HCT116 (cell line): Measurements from ENCODE around the gene ZNF236. TPM values are rescaled to one million over a fixed set of nuclear protein-coding genes. Genes with fewer than 3 reads are reported as not detected.

ENCODE experiments used
- ATAC-seq: fragments of 200-7000 bp; cut with Tn5 transposase; 2 replicates; pipeline ENCODE4 v1.9.1; 2020; ENCODE audit warnings: mild to moderate bottlenecking, moderate library complexity
- BruUV-seq: library from RNA; stranded (reverse); fragments of 400-500 nt; replicated peaks from 2 replicates; lab custom pipeline; 2021; lab: Mats Ljungman, UMichigan
- CTCF ChIA-PET: fragments of 300-600 bp; sonication (Branson Sonifier 250); formaldehyde crosslinking; loops from one replicate; lab custom pipeline; 2021; ENCODE audit warnings: antibody characterized with exemption; lab: Charles Lee
- POLR2A ChIA-PET: fragments of 300-600, 350-600 bp; sonication (Branson Sonifier 250); formaldehyde crosslinking; loops from one replicate; lab custom pipeline; 2021; ENCODE audit warnings: antibody characterized with exemption; lab: Charles Lee
- RAD21 ChIA-PET, 2 experiments: fragments of 300-600 bp; sonication (Branson Sonifier 250); formaldehyde crosslinking; loops; one replicate each; lab custom pipeline; 2023; ENCODE audit warnings: low total read pairs in 2 of 2; ENCODE audit not compliant: uncharacterized antibody in 2 of 2, unreplicated experiment in 2 of 2, low non-redundant PET in 1 of 2; lab: Charles Lee
- DNase-seq: peaks from one replicate; pipeline ENCODE4 v3.0.0-alpha.2; 2010; ENCODE audit warnings: low read depth, low spot score
- H2AFZ ChIP-seq: fragments of 200-600 bp; shearing (Covaris generic), sonication (generic); 2 replicates; pipeline ENCODE4 v1.6.1; 2017; ENCODE audit warnings: low read depth, mixed run types, mixed read lengths, antibody characterized with exemption, low read length; ENCODE audit not compliant: poor library complexity, severe bottlenecking
- H3K27ac ChIP-seq: 2 replicates; pipeline ENCODE4 v1.5.1; 2012; ENCODE audit warnings: low read depth, low read length
- H3K27me3 ChIP-seq: fragments of 200-600 bp; sonication (generic); 2 replicates; pipeline ENCODE4 v1.6.1; 2016; ENCODE audit warnings: mixed run types, low read length, mixed read lengths; ENCODE audit not compliant: insufficient read depth
- H3K36me3 ChIP-seq, 2 experiments: fragments of 200-500 bp in 1 of 2; fragments of 200-600 bp in 1 of 2; sonication (Bioruptor generic) in 1 of 2; sonication (generic) in 1 of 2; 2 replicates each; pipeline versions ENCODE4 v1.5.1 to v1.6.1; 2014 to 2016; ENCODE audit warnings: low read length in 2 of 2, inconsistent platforms in 1 of 2, mixed read lengths in 1 of 2, mixed run types in 1 of 2; ENCODE audit not compliant: insufficient read depth in 2 of 2, control insufficient read depth in 1 of 2
- H3K4me1 ChIP-seq, 2 experiments: fragments of 200-600 bp in 1 of 2; sonication (generic) in 1 of 2; 2 replicates each; pipeline versions ENCODE4 v1.5.1 to v1.6.1; 2012 to 2017; ENCODE audit warnings: low read length in 2 of 2, inconsistent platforms in 1 of 2, mild to moderate bottlenecking in 1 of 2, mixed read lengths in 1 of 2, mixed run types in 1 of 2, moderate library complexity in 1 of 2; ENCODE audit not compliant: insufficient read depth in 2 of 2, control insufficient read depth in 1 of 2
- H3K4me2 ChIP-seq: fragments of 200-600 bp; sonication (generic); 2 replicates; pipeline ENCODE4 v1.6.1; 2017; ENCODE audit warnings: mixed run types, low read length, mixed read lengths
- H3K4me3 ChIP-seq, 2 experiments: fragments of 200-600 bp in 1 of 2; sonication (generic) in 1 of 2; replicated peaks in 1 of 2; 2 replicates each; pipeline ENCODE4 v1.5.1; 2011 to 2016; ENCODE audit warnings: low read length in 2 of 2, control low read depth in 1 of 2, low read depth in 1 of 2, mild to moderate bottlenecking in 1 of 2, mixed read lengths in 1 of 2, mixed run types in 1 of 2
- H3K79me2 ChIP-seq: fragments of 200-600 bp; sonication (generic); 2 replicates; pipeline ENCODE4 v1.6.1; 2017; ENCODE audit warnings: mild to moderate bottlenecking, mixed run types, low read length, moderate library complexity, mixed read lengths; ENCODE audit not compliant: insufficient read depth
- H3K9ac ChIP-seq: fragments of 200-600 bp; sonication (generic); 2 replicates; pipeline ENCODE4 v1.6.1; 2016; ENCODE audit warnings: low read length, mixed read lengths
- H3K9me2 ChIP-seq: fragments of 200-600 bp; sonication (generic), shearing (Covaris generic); 2 replicates; pipeline ENCODE4 v1.6.1; 2017; ENCODE audit warnings: mixed run types, mild to moderate bottlenecking, moderate library complexity; ENCODE audit not compliant: insufficient read depth
- H3K9me3 ChIP-seq, 2 experiments: fragments of 200-500 bp in 1 of 2; fragments of 200-600 bp in 1 of 2; sonication (Bioruptor generic) in 1 of 2; sonication (generic) in 1 of 2; 2 replicates each; pipeline ENCODE4 v1.6.1; 2014 to 2017; ENCODE audit warnings: low read length in 2 of 2, mixed read lengths in 2 of 2, inconsistent platforms in 1 of 2, low read depth in 1 of 2, mild to moderate bottlenecking in 1 of 2, mixed run types in 1 of 2, moderate library complexity in 1 of 2; ENCODE audit not compliant: control insufficient read depth in 1 of 2, insufficient read depth in 1 of 2
- H4K20me1 ChIP-seq: fragments of 200-600 bp; sonication (generic), shearing (Covaris generic); 2 replicates; pipeline ENCODE4 v1.6.1; 2017; ENCODE audit warnings: mixed run types, mild to moderate bottlenecking, moderate library complexity; ENCODE audit not compliant: insufficient read depth
- CBX3 ChIP-seq: IDR thresholded peaks from 2 replicates; pipeline ENCODE4 v1.6.1; 2012; ENCODE audit warnings: low read depth
- ELF1 ChIP-seq: IDR thresholded peaks from 2 replicates; pipeline ENCODE4 v1.6.1; 2012; ENCODE audit warnings: low read depth, borderline replicate concordance
- EZH2 ChIP-seq: fragments of 200-600 bp; sonication (generic); IDR thresholded peaks from 2 replicates; pipeline ENCODE4 v1.6.1; 2017; ENCODE audit warnings: antibody characterized with exemption, mixed run types
- EZH2phosphoT487 ChIP-seq: fragments of 200-600 bp; IDR thresholded peaks from 2 replicates; pipeline ENCODE4 v1.6.1; 2018; ENCODE audit warnings: antibody characterized with exemption, borderline replicate concordance
- JUND ChIP-seq: IDR thresholded peaks from 2 replicates; pipeline ENCODE4 v1.6.1; 2012
- POLR2A ChIP-seq: IDR thresholded peaks from 2 replicates; pipeline ENCODE4 v1.7.0; 2011; ENCODE audit warnings: borderline replicate concordance; ENCODE audit not compliant: insufficient read depth, insufficient read length; ENCODE audit errors: extremely low read depth
- SIN3A ChIP-seq: IDR thresholded peaks from 2 replicates; pipeline ENCODE4 v1.6.1; 2012; ENCODE audit warnings: low read depth
- SRF ChIP-seq: IDR thresholded peaks from 2 replicates; pipeline ENCODE4 v1.6.1; 2012; ENCODE audit warnings: low read depth
- ZNF274 ChIP-seq: fragments of 200-500 bp; sonication (Bioruptor generic); IDR thresholded peaks from 2 replicates; pipeline ENCODE4 v1.6.1; 2014; ENCODE audit warnings: mild to moderate bottlenecking, low read depth, low read length, inconsistent platforms
- intact Hi-C: fragments of 100-400 bp; cut with micrococcal nuclease; formaldehyde crosslinking; loops from 2 replicates; pipeline ENCODE4 v1.10.0; 2022
- total RNA-seq: library from RNA; stranded (reverse); gene quantifications from one replicate; pipeline ENCODE4 v1.2.1, GENCODE V29; 2021; ENCODE audit not compliant: unreplicated experiment
- TF ChIP-seq, protein P1 (sequence below): IDR thresholded peaks from 2 replicates; pipeline ENCODE4 v1.6.1; 2012; ENCODE audit warnings: low read depth
- TF ChIP-seq, protein P2 (sequence below): IDR thresholded peaks from 2 replicates; pipeline ENCODE4 v1.6.1; 2012
- TF ChIP-seq, protein P3 (sequence below), 3 experiments: fragments of 200-600 bp in 1 of 3; sonication (generic) in 1 of 3; IDR thresholded peaks in 2 of 3; conservative IDR thresholded peaks in 1 of 3; 2 replicates each; pipeline ENCODE4 v1.5.1; 2012 to 2017; ENCODE audit warnings: low read depth in 2 of 3, low read length in 2 of 3, antibody characterized with exemption in 1 of 3, borderline replicate concordance in 1 of 3, control low read depth in 1 of 3, mild to moderate bottlenecking in 1 of 3, mixed read lengths in 1 of 3, mixed run types in 1 of 3, moderate library complexity in 1 of 3; ENCODE audit not compliant: insufficient read depth in 1 of 3

The ZNF236 gene
- total RNA-seq, 1 experiment from 2014 or later: 15.0 TPM

DNA sequence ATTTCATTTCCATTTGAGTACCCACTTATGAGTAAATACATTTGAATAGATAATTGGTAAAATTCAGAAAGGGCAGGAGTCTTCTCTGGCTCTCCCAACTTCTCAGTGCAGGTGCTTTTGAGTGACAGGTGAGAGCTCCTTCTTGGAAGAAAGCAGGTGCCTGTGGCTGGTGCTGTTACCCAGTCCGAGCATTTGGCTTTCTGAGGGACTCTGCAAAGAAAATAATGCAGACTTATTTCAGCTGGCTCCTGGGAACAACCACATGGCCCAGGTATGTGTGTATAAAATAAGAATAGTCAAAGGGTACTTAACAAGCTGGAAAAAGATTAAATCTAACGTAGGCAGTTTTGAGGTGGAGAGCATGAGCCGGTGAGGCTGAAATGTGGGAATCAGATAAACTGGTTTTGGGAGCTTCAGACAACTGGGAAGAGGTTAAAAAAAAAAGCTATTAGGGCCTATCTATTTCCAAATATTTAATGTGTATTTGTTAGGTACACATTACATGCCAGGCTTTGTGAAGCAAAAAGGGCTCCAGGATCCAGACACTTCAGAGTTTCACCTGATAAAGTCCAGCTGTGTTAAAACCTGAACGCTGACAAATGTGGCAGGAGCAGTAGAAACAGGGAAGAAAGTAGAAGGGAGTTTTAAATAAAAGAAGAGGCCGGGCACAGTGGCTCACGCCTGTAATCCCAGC is 20.6 kb downstream of the ZNF236 start:
- H3K4me2 ChIP-seq: no peak overlapping the region
- no peak for ATAC-seq
- no peak overlapping the region for H3K9ac ChIP-seq
- H2AFZ ChIP-seq: no peak overlapping the region
- ChIA-PET RAD21 (no interaction called here), POLR2A (no interaction called here), CTCF (no interaction called here)
- no peaks in the 10 kb centered on the region for H3K9me2 ChIP-seq
- H3K36me3 ChIP-seq: no peaks in the 10 kb centered on the region
- TF ChIP-seq JUND (no peak), SIN3A (no peak), POLR2A (no peak), SRF (no peak)
- no peak overlapping the region for H3K4me3 ChIP-seq
- peaks cover 45% of the 10 kb centered on the region for H3K79me2 ChIP-seq
- BruUV-seq: no TSS peak
- no peaks in the 10 kb centered on the region for H3K27me3 ChIP-seq
- no peaks in the 10 kb centered on the region for H3K9me3 ChIP-seq
- H3K27ac ChIP-seq: no peak overlapping the region
- H4K20me1 ChIP-seq: no peaks in the 10 kb centered on the region
- H3K4me1 ChIP-seq: no peaks in the 10 kb centered on the region
- intact Hi-C loops: no loop called here
- no peak for DNase-seq

DNA sequence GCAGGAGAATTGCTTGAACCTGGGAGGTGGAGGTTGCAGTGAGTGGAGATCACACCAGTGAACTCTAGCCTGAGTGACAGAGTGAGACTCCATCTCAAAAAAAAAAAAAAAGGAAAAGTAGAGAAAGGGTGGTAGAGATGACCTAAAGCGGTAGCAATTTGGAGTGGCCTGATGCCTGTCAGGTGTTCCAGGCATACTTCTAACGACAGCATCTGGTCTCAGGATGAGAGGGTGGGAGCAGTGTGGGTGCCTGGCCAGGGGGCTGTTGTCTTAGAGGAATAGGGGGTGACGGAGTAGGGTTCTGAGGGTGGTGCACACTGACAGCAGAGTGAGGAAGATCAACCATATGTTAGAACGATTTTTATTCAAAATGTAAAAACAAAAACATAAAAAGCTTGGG is 21.8 kb downstream of the ZNF236 start:
- ChIA-PET CTCF (no interaction called here), RAD21 (no interaction called here), POLR2A (no interaction called here)
- H3K79me2 ChIP-seq: peaks cover 42% of the 10 kb centered on the region
- no peak overlapping the region for H3K27ac ChIP-seq
- H3K27me3 ChIP-seq: no peaks in the 10 kb centered on the region
- no peak overlapping the region for H3K9ac ChIP-seq
- H3K4me1 ChIP-seq: no peaks in the 10 kb centered on the region
- ATAC-seq (no peak), DNase-seq (no peak)
- TF ChIP-seq EZH2phosphoT487 (no peak), CBX3 (no peak), JUND (no peak), EZH2 (no peak), ELF1 (no peak), ZNF274 (no peak), POLR2A (no peak)
- TF ChIP-seq, protein P1, sequence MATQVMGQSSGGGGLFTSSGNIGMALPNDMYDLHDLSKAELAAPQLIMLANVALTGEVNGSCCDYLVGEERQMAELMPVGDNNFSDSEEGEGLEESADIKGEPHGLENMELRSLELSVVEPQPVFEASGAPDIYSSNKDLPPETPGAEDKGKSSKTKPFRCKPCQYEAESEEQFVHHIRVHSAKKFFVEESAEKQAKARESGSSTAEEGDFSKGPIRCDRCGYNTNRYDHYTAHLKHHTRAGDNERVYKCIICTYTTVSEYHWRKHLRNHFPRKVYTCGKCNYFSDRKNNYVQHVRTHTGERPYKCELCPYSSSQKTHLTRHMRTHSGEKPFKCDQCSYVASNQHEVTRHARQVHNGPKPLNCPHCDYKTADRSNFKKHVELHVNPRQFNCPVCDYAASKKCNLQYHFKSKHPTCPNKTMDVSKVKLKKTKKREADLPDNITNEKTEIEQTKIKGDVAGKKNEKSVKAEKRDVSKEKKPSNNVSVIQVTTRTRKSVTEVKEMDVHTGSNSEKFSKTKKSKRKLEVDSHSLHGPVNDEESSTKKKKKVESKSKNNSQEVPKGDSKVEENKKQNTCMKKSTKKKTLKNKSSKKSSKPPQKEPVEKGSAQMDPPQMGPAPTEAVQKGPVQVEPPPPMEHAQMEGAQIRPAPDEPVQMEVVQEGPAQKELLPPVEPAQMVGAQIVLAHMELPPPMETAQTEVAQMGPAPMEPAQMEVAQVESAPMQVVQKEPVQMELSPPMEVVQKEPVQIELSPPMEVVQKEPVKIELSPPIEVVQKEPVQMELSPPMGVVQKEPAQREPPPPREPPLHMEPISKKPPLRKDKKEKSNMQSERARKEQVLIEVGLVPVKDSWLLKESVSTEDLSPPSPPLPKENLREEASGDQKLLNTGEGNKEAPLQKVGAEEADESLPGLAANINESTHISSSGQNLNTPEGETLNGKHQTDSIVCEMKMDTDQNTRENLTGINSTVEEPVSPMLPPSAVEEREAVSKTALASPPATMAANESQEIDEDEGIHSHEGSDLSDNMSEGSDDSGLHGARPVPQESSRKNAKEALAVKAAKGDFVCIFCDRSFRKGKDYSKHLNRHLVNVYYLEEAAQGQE: no peak
- TF ChIP-seq, protein P2, sequence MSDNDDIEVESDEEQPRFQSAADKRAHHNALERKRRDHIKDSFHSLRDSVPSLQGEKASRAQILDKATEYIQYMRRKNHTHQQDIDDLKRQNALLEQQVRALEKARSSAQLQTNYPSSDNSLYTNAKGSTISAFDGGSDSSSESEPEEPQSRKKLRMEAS: no peak
- TF ChIP-seq, protein P3, sequence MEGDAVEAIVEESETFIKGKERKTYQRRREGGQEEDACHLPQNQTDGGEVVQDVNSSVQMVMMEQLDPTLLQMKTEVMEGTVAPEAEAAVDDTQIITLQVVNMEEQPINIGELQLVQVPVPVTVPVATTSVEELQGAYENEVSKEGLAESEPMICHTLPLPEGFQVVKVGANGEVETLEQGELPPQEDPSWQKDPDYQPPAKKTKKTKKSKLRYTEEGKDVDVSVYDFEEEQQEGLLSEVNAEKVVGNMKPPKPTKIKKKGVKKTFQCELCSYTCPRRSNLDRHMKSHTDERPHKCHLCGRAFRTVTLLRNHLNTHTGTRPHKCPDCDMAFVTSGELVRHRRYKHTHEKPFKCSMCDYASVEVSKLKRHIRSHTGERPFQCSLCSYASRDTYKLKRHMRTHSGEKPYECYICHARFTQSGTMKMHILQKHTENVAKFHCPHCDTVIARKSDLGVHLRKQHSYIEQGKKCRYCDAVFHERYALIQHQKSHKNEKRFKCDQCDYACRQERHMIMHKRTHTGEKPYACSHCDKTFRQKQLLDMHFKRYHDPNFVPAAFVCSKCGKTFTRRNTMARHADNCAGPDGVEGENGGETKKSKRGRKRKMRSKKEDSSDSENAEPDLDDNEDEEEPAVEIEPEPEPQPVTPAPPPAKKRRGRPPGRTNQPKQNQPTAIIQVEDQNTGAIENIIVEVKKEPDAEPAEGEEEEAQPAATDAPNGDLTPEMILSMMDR (IDR thresholded peaks at IDR 0.05 in 2 of 3, conservative IDR thresholded peaks at IDR 0.05 in 1 of 3; ENCODE audit: borderline replicate concordance in 1 of 3, insufficient read depth in 1 of 3, low read depth in 2 of 3, low read length in 2 of 3): no peak
- H4K20me1 ChIP-seq: no peaks in the 10 kb centered on the region
- H3K4me3 ChIP-seq: no peak overlapping the region
- no peak overlapping the region for H3K4me2 ChIP-seq
- BruUV-seq: no TSS peak
- no peaks in the 10 kb centered on the region for H3K9me3 ChIP-seq
- H3K9me2 ChIP-seq: no peaks in the 10 kb centered on the region
- intact Hi-C loops: no loop called here
- H2AFZ ChIP-seq: no peak overlapping the region
- no peaks in the 10 kb centered on the region for H3K36me3 ChIP-seq
